GM19395 (cell line): ENCODE measurements around the gene ARHGAP42.
"Not testable (repeated sequence)": the region's sequence is repeated elsewhere in the genome, so short reads cannot be mapped to it uniquely, and the experiment has no call there.

Source experiments
- ATAC-seq: cut with Tn5 transposase; IDR thresholded peaks from one replicate; pipeline ENCODE4 v1.9.1; 2021; ENCODE audit warnings: mild to moderate bottlenecking, moderate library complexity; ENCODE audit not compliant: unreplicated experiment

Gene ARHGAP42

DNA sequence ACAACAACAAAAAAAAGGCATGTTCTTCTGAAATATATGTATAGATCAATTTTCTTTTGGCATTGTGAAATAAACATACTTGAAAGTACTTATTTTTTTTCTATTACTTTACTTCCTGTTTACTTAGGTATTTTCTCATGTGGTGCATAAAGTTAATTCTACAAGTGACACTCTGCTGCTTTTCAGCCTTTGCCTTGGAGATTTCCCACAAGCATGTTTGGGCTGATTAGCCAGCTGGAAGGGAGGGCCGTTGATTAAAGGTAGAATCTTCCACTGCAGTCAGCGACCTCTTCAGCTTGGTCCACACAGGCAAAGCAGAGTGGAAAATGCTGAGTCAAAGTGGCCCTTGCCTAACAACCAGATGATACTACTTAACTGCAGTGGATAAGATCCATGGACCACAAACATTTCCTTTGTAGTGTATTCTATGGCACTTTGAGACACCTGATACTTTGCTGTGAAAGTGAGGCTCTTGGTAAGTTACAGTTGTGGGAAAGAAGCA, 176.0 kb downstream of the ARHGAP42 start:
- ATAC-seq, result peak; percentile 86

DNA sequence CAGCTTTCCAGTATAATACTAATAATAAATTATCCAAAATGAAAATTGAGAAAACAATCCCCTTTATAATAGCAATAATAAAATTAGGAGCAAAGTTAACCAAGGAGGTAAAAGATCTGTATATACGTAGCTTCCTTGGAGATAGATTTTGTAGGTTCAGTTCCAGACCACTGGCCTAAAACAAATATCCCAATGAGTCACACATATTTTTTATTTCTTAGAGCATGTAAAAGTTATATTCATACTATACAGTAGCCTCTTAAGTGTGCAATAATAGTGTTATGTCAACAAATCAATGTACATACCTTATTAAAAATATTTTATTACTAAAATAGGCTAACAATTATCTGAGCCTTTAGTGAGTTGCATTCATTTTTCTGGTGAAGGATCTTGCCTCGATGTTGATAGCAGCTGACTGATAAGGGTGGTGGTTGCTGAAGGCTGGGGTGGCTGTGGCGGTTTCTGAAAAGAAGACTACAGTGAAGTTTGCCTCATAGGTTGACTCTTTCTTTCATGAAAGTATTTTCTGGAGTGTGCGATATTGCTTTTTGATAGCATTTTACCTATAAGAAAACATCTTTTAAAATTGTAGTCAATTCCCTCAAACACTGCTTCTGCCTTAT, 178.5 kb downstream of the ARHGAP42 start:
- ATAC-seq, result no peak

GRCh38 chr11:100866453-100866852, 179.4 kb downstream of the ARHGAP42 start:
- ATAC-seq, result no peak

DNA sequence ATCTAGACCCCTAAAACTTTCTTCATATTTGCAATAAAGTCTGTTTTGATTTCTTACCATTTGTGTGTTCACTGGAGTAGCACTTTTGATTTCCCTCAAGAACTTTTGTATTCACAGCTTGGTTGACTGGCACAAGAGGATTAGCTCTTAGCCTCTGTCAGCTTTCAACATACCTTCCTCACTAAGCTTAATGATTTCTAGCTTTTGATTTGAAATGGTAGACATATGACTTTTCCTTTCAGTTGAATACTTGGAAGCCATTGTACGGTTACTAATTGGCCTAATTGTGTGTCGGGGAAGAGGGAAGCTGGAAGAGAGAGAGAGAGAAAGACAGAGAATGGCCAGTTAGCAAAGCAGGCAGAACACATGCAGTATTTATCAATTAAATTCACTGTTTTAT, 180.5 kb downstream of the ARHGAP42 start:
- ATAC-seq, result no peak

- ATAC-seq, result no peak
Measured at GRCh38 chr11:100869328-100869727, 182.2 kb downstream of the ARHGAP42 start.

DNA sequence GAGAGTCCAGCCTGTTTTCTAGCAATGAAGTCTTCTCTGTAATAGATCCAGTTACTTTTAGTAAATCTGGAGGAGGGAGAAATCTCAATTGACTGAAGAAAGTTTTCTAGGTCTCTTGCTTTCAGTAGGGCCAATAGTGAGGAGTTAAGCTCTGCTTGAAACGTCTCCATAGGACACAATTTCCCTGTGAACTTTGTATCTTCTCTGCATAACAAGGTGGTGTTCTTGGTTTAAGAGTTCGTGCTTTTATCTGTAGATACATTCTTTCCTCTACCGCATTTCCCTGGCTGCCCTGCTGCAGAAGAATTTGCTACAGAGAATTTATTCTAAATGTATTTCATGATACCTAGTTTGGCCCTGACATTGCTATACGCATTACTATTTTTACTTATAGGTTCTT, 183.1 kb downstream of the ARHGAP42 start:
- no peak for ATAC-seq

DNA sequence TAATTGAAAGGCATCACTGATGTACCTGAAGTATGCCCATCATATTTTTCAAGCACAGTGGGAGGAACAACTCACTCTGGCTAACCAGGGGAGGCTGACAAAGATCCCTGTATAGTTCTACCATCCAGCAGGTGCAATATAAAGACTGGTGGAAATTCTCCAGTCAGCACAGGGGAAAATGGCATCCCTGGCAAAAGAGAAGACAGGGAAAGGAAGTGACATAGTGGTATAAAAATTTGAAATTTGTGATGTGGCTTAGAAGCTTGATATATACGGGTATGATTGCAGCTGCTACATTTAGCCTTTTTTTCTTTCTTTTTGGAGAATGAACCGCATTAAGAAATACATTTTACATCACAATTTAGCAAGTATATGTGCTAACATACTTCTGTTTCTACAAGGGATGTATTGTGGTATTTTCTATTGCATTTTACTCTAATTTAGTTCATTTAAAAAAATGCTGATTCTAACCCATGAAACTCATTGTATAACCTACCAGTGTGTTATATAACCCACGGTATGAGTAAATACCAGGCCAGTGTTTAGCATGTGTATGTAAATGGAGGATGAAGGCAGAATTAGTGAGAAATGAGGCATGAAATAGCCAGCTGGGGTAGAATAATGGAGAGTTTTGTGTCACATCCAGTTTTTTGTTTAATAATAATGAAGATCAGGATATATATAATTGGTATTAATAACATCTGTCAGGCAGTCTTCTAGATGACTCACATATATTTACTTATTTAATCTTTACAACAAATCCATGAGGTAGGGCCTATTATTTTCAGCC, 186.1 kb downstream of the ARHGAP42 start:
- ATAC-seq, result no peak

DNA sequence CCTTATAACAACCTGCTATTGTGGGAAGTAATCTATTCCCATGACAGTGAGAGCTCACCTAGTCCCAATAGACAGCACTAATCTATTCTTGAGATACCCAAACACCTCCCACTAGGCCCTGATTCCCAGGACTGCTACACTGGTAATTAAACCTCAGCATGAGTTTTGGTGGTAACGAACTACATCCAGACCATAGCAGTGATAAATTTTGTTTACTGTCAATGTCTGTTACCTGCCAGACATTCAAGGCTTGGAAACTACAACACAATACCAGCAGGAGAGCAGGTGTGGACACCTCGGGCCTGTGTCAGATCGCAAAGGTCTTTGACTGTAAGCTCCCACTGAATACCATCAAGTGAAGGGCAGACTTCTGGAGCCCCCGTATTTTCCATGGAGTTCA, 187.1 kb downstream of the ARHGAP42 start:
- ATAC-seq, result no peak

GRCh38 chr11:100875521-100875869, 188.4 kb downstream of the ARHGAP42 start:
- no peak for ATAC-seq

DNA sequence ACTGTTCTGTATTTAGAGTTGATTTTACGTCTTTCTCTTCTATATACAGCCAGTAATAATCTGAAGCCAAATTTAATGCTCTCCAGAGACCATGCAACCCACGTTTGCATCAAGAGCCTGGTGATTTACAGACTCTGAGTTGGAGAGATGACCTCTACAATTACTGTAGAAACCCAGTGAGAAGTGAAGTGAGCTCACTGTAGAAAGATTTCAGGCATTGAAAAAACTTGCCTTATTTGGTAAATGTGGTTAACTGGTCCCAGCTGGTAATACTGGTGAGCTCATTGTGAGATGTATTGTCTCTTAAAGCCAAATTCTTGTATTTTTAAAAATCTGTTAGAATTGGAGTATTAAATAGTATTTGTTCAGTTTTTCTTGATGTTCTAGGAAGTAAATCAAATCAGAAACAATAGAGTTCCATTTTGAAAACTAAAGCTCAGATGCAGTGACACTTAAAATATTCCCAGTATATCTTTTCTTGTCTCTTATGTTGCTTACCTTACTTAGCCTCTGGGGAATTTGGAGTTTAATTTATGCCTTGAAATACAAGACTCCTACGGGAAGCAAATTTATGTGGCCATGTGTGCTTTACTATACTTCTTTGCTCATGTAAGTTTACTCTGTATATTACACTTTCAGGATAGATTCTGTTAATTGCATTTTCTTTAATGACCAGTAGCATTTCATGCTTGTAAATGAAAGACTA, 189.9 kb downstream of the ARHGAP42 start:
- peak; percentile 85 for ATAC-seq

GRCh38 chr11:100878474-100878873, 191.4 kb downstream of the ARHGAP42 start:
- no peak for ATAC-seq

GRCh38 chr11:100882957-100883356, 195.9 kb downstream of the ARHGAP42 start:
- no peak for ATAC-seq

GRCh38 chr11:100883830-100884229, 196.7 kb downstream of the ARHGAP42 start:
- ATAC-seq, result no peak

DNA sequence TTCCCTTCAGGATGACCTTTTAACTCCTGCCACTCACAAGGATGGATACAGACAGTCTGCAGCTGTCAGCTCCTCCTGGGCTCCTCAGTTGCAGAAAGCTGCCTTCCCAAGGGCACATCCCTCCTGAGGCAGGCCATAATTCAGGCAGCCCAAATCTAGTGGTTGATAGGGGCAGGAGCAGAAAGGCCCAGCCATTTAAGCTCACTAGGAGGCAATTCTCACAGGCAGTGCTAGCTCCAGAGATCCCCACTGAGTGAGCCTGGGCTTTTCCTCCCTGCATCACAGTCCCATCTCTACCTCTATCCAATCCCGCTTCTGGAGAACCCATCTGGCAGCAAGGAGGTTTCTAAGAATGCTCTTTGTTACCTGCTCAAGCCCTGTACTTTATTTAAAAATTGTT, 200.6 kb downstream of the ARHGAP42 start:
- no peak for ATAC-seq

GRCh38 chr11:100888836-100889235, 201.7 kb downstream of the ARHGAP42 start:
- no peak for ATAC-seq

DNA sequence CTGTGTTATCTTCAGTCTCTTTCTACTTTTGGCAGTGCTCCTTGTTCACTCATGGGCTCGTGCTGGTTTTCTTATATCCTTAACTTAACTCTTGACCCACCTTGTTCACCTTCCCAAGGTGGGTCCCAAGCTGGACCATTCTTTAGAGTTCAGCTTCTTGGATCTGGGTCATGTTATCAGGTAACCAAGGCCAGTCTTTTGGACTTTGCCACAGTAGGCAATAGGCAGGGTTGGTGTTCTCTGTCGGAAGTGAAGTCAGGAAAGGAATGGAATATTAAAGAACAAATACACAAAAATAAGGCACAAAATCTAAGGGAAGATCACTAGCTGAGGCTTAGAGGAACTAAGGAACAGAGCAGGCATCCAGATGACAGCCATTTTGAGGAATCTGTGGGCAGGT, 202.7 kb downstream of the ARHGAP42 start:
- no peak for ATAC-seq

DNA sequence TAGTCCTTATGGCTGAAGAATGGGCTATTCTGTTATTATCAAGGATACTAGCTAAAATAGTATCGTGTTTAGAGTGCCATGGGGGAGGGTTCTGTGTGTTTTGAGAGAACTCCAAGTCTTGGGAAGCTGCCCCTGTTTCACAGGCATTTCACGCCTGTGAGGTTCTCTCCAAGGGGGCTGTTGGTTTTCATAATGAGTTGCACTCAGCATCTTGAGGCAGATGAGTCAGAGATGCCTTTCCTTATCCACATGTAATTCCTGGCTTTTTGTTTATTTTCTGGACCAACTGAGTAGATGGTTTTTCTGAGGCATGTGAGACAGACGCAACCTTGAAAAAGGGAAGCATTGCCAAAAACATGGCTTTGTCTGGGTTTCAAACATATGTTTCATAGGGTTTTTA, 203.7 kb downstream of the ARHGAP42 start:
- no peak for ATAC-seq

DNA sequence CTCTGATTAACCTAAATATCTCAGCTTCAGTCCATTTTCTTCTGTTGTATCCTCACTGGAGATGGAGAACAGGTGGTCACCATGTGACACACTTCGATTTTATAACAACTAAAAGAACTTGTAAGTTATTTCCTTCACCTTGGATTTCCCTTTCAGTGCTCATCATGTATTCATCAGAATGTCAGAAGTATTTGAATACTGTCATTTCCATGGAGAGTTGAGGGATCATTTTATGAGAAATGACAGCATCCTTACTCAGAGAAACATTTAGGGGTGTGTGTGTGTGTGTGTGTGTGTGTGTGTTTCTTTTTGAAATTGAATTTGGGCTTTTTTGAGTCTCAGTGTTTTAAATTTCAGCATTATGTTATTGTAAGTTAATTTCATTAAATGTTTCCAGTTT, 205.8 kb downstream of the ARHGAP42 start:
- ATAC-seq, result no peak

GRCh38 chr11:100895449-100895848, 208.4 kb downstream of the ARHGAP42 start:
- ATAC-seq, result no peak

- ATAC-seq, result not testable (repeated sequence)
Measured at GRCh38 chr11:100895976-100896375, 208.9 kb downstream of the ARHGAP42 start.

DNA sequence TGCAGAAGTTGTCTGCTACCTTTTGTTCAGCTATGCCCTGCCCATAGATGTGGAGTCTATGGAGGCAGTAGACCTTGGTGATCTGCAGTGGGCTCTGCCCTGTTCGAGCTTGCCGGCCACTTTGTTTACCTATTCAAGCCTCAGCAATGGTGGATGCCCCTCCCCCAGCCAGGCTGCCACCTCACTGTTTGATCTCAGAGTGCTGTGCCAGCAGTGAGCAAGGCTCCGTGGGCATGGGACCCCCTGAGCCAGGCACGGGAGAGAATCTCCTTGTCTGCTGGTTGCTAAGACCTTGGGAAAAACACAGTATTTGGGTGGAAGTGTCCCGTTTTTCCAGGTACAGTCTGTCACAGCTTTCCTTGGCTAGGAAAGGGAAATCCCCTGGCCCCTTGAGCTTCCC, 214.4 kb downstream of the ARHGAP42 start:
- ATAC-seq, result not testable (repeated sequence)
